DND-41 (cell line): ENCODE results near the gene CYP2A7.

Experiments
- CTCF ChIP-seq: IDR thresholded peaks from 2 replicates; pipeline ENCODE4 v1.5.1; 2012; ENCODE audit warnings: borderline replicate concordance, low read length, moderate library complexity, mild to moderate bottlenecking; ENCODE audit not compliant: poor library complexity, severe bottlenecking; ENCODE audit errors: extremely low read depth
- EZH2 ChIP-seq: IDR thresholded peaks from 3 replicates; pipeline ENCODE4 v1.6.1; 2012; ENCODE audit warnings: borderline replicate concordance, low read depth, mild to moderate bottlenecking, moderate library complexity, low read length, inconsistent platforms; ENCODE audit not compliant: severe bottlenecking

- TF ChIP-seq CTCF (no peak), EZH2 (no peak)
These were observed 19.2 kb downstream of the CYP2A7 start for GRCh38 chr19:40862785-40863184.
